NCI-H1092 treated with DMSO at 0.1 percent for 48 hours (cell line): ENCODE data around the gene CELSR1.

Experiments
- DNase-seq: peaks from one replicate; lab custom pipeline; 2025; lab: John Stamatoyannopoulos, UW

The CELSR1 gene, protein sequence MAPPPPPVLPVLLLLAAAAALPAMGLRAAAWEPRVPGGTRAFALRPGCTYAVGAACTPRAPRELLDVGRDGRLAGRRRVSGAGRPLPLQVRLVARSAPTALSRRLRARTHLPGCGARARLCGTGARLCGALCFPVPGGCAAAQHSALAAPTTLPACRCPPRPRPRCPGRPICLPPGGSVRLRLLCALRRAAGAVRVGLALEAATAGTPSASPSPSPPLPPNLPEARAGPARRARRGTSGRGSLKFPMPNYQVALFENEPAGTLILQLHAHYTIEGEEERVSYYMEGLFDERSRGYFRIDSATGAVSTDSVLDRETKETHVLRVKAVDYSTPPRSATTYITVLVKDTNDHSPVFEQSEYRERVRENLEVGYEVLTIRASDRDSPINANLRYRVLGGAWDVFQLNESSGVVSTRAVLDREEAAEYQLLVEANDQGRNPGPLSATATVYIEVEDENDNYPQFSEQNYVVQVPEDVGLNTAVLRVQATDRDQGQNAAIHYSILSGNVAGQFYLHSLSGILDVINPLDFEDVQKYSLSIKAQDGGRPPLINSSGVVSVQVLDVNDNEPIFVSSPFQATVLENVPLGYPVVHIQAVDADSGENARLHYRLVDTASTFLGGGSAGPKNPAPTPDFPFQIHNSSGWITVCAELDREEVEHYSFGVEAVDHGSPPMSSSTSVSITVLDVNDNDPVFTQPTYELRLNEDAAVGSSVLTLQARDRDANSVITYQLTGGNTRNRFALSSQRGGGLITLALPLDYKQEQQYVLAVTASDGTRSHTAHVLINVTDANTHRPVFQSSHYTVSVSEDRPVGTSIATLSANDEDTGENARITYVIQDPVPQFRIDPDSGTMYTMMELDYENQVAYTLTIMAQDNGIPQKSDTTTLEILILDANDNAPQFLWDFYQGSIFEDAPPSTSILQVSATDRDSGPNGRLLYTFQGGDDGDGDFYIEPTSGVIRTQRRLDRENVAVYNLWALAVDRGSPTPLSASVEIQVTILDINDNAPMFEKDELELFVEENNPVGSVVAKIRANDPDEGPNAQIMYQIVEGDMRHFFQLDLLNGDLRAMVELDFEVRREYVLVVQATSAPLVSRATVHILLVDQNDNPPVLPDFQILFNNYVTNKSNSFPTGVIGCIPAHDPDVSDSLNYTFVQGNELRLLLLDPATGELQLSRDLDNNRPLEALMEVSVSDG (N-terminal part only)

DNA sequence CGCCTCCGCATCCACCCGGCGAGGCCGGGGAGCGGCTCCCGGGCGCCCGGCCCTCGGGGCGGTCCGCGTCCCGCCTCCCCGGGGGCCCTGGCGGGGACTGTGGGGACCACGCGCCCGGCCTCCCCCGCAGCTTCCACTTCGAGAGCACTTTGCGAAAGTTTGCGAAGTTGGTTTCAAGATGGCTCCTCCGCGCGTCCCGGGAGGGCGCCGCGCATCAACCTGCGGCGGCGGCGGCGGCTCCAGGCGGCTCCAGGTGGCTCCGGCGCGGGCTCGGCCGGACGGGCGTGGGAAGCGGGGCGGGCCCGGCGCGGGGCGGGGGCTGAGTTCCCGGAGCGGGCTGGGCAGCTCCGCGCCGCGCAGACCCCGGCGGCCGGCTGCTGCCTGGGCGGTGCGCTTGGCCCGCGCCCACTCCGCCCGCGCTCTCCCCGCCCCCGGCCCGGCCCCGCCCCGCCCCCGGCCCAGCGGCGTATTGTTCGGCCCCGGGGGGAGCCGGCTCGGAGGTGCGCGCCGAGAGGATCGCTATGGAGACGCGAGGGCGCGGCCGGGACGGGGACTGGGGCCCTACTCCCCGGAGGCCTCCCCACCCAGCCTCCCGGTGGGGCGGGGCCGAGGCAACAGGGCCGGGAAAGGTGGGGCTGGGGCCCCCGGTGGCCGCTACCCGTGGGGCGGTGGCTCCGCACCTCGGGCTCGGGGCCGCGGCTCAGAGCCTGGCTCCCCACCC lies at the start of gene CELSR1:
Gene CELSR1 (minus strand): TSS at position 396 of the 721 bp plus-strand sequence. CDS start 450 bp downstream, outside the sequence.
- DNase-seq, result no peak

DNA sequence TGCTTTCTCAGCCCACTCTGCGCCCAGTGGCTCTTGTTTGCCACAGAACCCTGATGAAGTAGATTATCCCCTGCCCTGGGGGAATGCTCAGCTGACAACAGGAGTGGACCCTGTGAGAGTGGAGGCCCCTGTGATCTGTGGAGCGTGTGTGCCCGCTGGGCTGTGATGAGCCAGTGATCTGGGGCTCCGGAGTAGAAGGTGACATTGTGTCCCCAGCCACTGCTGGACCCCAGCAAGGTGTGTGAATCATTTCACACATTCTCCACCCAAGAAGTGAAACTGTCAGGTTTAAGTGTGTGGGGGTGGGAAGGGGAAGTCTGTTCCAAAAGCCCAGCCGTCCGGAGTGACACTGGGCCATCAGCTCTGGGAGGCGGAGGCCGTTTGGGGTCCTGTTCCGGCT lies 49.6 kb upstream of the CELSR1 start:
- no peak for DNase-seq

DNA sequence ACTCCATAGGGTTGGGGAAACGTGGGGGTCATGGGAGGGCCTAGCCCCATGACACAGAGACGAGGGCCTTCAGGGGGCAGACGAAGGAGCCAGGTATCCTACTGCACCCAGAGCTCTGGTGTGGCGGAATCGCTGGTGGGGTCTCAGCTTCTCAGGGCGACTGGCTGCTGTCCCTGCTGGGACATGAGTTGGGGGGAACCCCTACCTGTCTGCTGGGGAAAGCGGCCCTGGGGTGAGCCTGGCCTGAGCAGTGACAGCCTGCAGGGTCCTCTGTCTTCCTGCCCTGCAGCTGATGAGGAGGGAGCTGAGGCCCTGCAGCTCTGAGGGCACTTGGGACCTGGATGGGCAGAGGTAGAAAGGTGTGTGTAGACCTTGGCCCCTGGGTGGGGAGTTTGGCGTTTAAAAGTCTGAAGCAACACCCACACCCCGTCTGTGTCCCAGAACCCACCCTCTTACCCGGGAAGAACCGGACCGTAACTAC lies 49.2 kb upstream of the CELSR1 start:
- no peak for DNase-seq

DNA sequence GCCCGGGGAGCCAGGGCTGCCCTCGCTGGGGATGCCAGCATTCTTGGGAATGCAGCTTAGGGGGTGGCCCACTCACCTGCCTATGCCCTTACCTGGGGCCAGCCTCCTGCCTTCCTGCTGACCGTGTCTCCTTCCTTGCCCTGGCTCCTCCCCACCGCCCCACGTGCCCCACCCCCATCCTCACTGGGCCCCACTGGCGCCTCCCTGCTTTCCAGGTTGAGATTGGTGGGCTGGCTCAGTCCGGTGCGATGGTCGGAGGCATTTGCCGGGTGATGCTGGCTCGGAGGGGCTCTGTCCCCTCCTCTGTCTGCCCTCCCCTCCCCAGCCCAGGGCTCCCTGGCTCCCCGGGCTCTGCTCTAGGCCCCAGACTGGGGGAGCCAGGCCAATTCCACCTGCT lies 48.7 kb upstream of the CELSR1 start:
- DNase-seq, result no peak

DNA sequence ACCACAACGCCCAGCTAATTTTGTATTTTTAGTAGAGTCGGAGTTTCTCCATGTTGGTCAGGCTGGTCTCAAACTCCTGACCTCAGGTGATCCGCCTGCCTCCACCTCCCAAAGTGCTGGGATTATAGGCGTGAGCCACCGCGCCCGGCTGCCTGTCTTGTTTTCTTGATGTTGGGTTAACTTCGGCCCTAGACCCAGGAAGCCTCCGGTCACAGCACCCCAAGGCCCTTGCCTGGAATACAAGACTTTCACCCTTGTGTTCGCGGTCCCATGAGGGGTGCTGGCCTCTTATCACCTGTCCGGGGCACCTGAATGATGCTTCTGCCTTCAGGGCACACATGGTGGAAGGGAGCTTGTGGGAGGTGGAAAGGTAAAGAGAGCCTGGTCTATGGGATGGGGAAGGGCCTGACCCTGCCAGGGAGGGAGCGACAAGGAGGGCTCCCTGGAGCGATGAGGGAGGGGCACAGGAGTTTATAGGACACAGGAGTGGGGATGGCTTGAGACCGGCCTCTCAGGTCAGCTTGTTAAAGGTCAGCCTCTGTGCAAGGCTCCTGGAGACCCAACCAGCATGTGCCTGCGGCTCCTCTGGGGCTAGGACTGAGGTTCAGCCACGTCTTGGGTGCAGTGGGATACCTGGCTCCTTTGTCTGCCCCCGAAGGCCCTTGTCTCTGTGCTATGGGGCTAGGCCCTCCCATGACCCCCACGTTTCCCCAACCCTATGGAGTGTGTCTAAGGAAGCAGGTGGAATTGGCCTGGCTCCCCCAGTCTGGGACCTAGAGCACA lies 48.1 kb upstream of the CELSR1 start:
- DNase-seq, result no peak

DNA sequence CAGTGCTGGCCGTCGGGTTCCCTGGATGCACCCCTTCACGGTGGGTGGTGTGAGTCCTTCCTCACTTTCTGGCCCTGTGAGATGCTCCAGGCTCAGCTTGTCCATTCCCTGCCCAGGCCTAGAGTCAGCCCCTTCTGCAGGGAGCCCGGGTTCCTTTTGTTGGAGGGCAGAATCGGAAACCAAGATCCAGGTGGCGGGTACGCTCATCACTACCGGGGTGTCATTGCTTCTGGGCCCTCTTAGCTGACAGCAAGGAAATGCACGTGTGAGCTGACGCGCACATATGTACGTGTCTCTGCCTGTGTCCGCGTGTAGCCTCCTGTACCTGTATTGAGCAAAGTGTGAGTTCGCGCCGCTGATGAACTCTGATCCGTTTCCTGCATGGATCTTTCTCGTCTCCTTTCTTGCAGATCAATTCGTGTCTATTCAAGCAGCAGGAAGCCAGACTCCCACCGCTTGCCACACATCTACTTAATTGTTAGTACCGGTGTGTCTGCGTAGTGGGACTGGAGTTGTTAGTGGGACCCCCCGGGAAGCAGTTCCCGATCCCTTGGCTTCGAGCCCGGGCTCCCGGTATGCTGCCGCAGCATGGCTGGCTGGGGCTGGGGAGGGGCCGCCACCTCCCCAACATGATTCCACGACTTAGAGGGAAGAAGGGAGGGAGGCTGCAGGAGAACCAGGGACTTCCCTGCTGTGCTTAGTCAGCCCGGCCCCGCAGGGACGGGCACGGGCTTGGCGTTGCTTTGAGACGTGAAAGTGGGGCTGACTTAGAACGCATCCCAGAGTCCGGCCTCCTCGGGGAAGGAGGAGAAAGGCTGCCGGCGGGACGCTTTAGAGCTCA lies 46.9 kb upstream of the CELSR1 start:
- DNase-seq, result no peak

DNA sequence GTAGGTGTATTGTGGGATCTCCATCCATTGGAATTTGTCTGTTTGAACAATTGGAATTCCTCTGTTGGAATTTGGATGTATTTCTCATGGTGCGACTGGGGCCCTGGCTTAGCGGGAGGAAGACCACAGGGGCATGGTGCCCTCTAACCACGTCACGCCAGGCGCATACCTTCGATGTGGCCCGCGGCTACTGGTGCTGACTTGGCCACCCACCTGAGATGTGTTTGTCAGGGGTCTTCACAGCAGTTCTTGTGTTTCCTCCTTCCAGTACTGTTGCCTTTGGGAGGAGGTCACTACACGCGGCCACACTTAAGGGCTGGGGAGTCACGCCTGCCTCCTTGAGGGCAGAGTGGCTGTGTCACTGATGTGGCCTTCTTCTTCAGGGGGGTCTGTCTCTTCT lies 46.2 kb upstream of the CELSR1 start:
- DNase-seq, result no peak

DNA sequence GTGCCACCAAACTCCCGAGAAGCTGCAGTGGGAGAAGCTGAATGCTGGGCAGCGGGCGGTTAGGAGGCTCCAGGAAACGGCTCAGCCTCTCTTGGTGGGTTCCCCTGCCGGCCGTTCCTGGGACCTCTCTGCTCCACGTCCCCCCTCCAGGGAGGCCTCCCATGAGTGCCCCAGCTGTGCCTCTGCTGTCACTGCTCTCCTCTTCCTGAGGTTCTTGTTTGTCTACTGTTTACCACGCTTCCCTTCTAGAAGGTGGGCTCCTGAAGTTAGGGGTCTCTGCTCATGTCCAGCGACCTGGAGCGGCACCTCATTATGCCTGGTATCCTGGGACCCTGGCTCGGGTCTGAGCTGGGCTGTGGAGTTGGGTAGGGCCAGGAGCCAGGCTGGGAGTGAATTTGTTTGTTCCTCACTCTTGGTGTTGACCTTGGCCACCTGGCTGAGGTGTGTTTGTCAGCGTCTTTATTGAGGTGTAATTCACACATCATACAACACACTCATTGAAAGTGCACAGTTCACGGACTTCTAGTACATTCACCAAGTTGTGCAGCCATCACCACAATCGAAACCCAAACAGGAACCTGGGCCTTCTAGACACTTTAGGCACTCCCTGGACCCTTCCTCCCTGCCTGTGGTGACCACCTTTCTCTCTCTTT lies 45.0 kb upstream of the CELSR1 start:
- no peak for DNase-seq

DNA sequence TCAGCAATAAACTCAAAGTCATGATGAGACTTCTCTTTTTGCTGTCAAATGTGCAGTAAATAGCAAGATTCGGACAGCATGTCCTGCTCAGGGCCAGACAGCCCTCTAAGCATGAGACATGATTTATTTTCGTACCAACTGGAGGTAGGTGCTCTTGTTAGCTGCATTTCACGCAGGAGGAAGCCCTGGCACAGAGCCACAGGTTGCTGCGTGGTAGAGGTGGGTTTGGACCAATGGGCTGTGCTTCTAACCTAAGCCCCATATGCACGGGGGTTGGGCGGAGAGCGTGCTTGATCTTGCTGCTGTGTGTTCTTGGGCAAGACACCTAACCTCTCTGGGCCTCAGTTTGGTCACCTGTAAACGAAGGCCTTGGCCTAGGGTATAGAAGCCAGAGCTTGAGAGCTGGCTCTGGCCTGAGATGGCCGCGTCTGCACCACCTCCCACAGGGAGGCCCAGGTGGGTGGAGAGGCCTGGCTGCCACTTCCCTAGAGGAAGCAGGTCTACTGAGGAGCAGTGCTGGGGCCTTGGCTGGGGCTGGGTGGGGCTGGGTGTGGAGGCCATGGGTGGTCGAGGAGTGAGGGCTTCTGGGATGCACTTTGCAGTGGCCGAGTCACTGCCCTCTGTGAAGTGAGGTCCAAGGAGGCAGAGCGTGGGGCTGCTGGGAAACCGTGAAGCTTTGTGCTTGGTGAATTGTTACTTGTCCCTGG lies 44.3 kb upstream of the CELSR1 start:
- no peak for DNase-seq

DNA sequence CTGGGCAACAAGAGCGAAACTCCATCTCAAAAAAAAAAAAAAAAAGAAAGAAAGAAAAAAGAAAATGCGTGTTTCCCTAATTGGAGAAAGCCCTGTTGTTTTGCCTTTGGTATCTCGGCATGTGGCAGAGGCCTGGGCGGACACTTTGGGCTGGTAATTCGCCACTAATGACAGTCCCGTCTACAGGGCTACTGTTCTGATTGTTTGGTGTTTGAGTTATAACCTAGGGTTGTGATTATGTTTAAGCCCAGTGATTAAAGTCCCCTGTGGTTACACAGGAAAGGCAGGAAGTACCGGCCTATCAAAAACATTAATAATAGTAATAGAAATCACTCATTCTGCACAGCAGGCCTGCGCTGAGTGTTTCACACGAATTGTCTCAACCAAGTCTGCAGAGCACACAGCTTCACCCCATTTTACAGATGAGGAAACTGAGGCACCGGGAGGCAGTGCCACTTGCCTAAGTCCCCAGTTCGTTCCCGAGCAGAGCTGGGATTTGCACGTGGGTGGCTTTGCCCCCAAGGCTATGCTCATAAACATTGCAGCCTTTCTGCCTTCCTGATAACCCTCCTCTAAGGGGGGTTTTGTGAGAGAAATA lies 43.6 kb upstream of the CELSR1 start:
- no peak for DNase-seq

DNA sequence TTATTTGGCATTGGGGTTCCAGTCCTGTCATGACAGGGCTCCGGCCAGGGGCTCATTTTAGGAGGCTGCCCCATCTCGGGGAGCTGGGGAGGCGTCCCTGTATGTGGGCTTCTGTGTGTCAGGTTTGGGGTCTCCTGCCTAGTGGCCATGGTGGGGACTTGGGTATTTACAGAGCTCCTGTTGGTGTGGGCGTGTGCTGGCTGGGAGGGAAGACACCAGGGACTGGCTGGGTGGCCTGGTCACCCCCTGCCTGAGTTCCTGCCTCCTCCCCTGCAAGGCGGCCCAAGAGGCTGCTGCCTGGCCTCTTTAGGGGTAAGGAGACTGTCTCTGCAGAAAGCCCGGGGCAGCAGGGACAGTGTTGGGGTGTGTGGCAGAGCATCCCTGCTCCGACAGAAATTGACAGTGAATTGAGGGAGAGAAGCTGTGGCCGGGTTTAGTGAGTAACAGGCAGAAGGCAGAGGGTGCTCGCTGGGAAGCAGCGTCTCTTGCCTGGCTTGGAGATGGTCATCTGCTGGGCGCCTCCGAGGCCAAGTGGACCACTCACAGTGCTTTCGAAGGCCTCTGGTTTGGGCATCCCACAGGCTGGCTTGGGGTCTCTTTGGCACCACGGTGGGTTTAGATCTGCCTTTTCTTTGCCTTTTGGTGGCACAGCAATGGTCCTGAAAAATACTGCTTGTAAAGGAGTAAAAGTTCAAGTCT lies 42.5 kb upstream of the CELSR1 start:
- no peak for DNase-seq

DNA sequence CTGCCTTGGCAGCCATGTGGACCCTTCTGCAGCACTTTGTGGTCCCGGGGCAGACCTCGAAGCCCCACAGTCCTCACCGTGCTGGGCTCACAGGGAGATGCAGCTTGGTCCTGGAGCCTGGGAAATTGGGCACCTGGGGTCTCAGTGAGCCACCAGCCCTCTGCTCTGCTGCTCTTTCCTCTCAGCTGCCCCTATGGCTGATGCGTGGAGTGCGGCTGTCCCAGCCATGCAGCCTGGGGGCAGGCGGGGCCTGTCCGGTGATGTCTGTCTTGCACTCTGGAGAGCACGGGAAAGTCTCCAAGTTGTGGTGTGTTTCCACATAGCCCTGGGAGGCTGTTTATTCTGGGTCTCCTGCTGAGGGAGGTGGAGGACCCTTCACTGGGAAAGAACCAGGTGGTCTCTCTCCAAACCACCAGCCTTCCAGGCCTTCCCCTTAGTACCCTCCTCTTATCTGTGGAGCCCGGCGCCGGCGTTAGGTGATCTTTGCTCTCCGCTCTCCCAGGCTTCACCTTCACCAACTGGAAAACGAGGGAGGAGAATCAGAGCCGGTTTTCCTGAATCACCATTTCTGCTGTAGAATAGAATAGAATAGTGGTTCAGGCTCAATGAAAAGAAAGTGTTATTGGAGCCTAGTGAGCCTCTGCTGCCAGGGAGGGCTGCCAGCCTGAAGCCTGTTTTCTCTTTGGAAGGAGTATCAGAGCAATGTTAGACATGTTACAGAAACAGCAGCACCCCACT lies 41.6 kb upstream of the CELSR1 start:
- DNase-seq, result no peak

DNA sequence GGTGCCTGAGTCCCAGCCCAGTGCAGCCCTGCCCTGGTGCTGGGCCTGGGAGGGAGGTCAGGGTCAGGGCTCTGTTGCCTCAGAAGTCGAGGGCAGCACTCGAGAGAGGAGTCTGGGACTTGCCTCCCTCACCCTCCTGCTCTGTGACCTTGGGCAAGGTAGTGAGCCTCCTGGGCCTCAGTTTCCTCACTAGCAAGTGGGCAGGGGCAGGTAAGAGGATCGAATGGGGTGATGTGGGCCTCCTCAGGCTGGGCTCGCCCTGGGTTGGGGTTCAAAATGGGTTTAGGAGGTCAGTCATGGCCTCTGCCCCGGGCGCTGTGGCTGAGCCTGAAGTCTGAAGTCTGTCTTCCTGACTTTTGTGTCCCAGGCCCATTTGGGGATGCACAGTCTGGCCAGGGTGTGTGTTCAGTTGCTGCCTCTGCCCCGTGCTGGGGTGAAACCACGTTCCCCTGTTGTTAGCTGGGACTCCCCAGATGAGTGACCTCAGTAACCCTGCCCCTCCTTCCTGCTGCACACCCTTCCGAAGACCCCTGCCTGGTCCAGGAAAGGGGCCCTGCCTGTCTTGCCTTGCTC lies 40.9 kb upstream of the CELSR1 start:
- no peak for DNase-seq

DNA sequence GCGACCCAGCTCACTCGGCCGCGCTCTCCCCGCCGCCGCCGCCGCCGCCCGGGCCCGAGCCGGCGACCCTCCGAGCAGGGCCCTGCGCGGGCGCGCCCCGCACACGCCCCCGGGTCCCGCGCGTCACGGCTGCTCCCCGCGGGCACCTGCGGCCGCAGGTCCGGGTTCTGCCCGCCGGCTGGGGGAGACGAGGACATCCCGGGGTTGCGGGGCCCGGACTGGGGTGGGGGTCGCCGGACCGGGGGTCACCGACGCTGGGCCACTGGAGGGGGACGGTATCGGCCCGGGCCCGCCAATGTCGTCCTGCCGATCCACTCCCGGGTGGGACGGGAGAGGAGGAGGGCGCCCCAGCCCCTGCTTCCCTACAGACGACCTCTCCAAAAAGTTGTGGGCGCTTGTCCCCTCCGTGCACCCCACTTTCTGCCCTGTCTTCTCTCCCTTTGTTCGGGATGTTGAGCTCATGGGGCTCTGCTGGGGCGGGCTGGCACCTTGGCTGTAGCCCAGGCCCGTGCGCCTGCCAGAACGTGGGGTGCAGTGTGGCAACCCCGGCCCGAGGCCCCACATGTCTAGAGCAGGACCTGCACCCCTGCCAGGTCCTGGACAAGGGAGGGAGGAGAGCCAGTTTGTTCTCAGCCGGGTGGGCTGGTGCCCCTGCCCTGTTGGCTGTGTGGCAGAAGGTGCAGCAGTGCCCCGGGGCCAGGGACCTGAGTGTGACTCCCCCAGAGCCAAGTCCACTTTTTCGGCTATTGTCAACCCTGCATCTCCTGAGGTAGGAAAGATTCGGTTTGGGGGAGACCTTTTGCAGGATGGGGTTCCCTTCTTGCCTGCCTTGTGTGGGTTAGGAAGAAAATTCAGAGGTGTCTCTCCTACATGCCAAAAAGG lies 40.2 kb upstream of the CELSR1 start:
- no peak for DNase-seq

DNA sequence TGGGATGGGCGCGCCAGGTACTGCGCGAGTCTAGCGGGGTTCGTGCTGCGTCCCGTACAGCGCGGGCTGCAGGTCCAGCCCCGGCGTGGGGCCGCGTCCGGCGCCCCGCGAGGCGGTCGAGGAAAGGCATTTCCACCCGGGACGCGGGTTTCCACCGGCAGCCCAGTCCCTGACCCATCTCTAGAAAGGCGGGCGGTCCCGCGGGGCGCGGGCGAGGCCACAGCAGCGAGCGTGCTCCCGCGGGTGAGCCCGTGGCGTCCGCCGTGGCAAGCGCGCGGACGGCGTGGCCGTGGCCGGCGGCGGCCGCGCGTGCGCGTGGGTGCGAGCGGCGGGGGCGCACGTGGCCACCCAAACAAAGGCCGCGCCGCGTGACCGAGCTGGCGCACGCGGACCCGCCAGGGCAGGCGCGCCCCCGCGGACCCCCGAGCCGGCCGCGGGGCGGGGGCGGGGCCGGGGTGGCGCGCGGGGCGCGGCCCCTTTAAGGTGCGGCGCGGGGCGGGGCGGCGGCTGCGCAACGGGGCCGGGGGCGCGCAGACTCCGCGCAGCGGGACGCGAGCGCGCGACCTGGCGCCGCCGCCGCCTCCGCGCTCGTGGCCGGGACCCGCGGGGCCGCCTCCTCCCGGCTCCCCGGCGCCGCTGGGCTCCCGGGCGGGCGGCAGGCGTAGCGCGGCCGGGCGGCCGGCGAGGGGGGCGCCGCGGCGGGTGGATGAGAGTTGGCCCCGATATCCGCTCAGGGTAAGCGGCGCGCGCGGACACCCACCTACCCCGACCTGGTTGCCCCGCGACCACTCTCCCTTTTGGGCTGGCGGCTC lies 39.3 kb upstream of the CELSR1 start:
- DNase-seq, result no peak
